A549 (cell line): ENCODE measurements around the gene ELL.

Experiments used
- CTCF ChIP-seq: fragments of >200 bp; sonication (Bioruptor Twin); formaldehyde crosslinking; IDR thresholded peaks from 3 replicates; pipeline ENCODE4 v1.5.1; 2016
- HMGXB4 ChIP-seq: fragments of 250-450 bp; sonication (Bioruptor Pico); IDR thresholded peaks from 2 replicates; pipeline ENCODE4 v1.5.0; 2021; ENCODE audit warnings: mild to moderate bottlenecking, moderate library complexity, borderline replicate concordance
- MYC ChIP-seq: IDR thresholded peaks from 2 replicates; pipeline ENCODE4 v1.6.1; 2012; ENCODE audit warnings: mild to moderate bottlenecking, inconsistent platforms, low read length, improper control_type of control experiment, borderline replicate concordance
- RNF2 ChIP-seq: fragments of 200-600 bp; sonication (generic); IDR thresholded peaks from 2 replicates; pipeline ENCODE4 v1.6.1; 2016; ENCODE audit warnings: low read depth, mild to moderate bottlenecking, antibody characterized with exemption, moderate library complexity, borderline replicate concordance
- USF2 ChIP-seq: fragments of 450-650 bp; IDR thresholded peaks from 2 replicates; pipeline ENCODE4 v1.6.1; 2014; ENCODE audit warnings: antibody characterized with exemption

- TF ChIP-seq USF2 (no peak), RNF2 (no peak), MYC (no peak), HMGXB4 (CRISPR knock-in tag) (no peak), CTCF (no peak)
Observed at GRCh38 chr19:18559685-18560084, 37.8 kb upstream of the ELL start.
